Gastroesophageal sphincter (tissue), 4 donors: ENCODE measurements around the gene SNRPA1. TPM values are rescaled to one million over a fixed set of nuclear protein-coding genes. Genes with fewer than 3 reads are reported as not detected.

Experiments used
- ATAC-seq: fragments of 150-250 bp; one replicate; pipeline ENCODE4 v1.9.1; 2016; ENCODE audit warnings: mild to moderate bottlenecking, moderate library complexity
- H3K27ac ChIP-seq, 4 donors: fragments of 200-600 bp; sonication (generic) in 3 of 4; 1 replicate in 3 of 4; 2 replicates in 1 of 4; pipeline ENCODE4 v1.5.1; 2016 to 2019
- H3K27me3 ChIP-seq: fragments of 200-600 bp; sonication (generic); one replicate; pipeline ENCODE4 v1.5.1; 2019
- H3K36me3 ChIP-seq, 2 donors: fragments of 200-600 bp; sonication (generic); one replicate each; pipeline ENCODE4 v1.5.1; 2019; ENCODE audit warnings: control low read depth in 1 of 2
- H3K4me1 ChIP-seq, 3 donors: fragments of 200-600 bp; sonication (generic); 1 replicate in 2 of 3; 2 replicates in 1 of 3; pipeline ENCODE4 v1.5.1; 2016 to 2019; ENCODE audit warnings: control low read depth in 2 of 3
- H3K4me3 ChIP-seq, 2 donors: fragments of 200-600 bp; sonication (generic); one replicate each; pipeline ENCODE4 v1.5.1; 2019; ENCODE audit warnings: mild to moderate bottlenecking in 1 of 2, moderate library complexity in 1 of 2
- H3K9me3 ChIP-seq, 3 donors: fragments of 200-600 bp; sonication (generic); one replicate each; pipeline ENCODE4 v1.5.1; 2017 to 2019; ENCODE audit warnings: control low read depth in 2 of 3
- EP300 ChIP-seq: sonication (generic); formaldehyde crosslinking; IDR thresholded peaks from one replicate; pipeline ENCODE4 v1.6.1; 2017; ENCODE audit warnings: antibody characterized with exemption, mild to moderate bottlenecking
- POLR2A ChIP-seq, 2 donors: fragments of 450-650 bp; IDR thresholded peaks; one replicate each; pipeline ENCODE4 v1.6.1; 2017; ENCODE audit warnings: antibody characterized with exemption in 2 of 2, mild to moderate bottlenecking in 2 of 2, moderate library complexity in 1 of 2
- POLR2AphosphoS5 ChIP-seq: sonication (generic); formaldehyde crosslinking; IDR thresholded peaks from one replicate; pipeline ENCODE4 v1.6.1; 2017; ENCODE audit warnings: antibody characterized with exemption
- WGBS, 2 donors: methylation state at CpG; one replicate each; pipeline ENCODE4 v1.1.5; 2018; ENCODE audit warnings: low coverage in 1 of 2; 5-methylcytosine and 5-hydroxymethylcytosine counted together
- total RNA-seq, 4 donors: library from RNA; depleted of rRNA; stranded (reverse); fragments of >200 nt; gene quantifications; one replicate each; pipeline ENCODE4 v1.1.0, GENCODE V29; 2016
- TF ChIP-seq, protein P1 (sequence below), 4 experiments: fragments of 200-600 bp in 2 of 4; fragments of 450-650 bp in 2 of 4; sonication (generic) in 1 of 4; IDR thresholded peaks; one replicate each; pipeline ENCODE4 v1.5.1; 2017 to 2019; ENCODE audit warnings: antibody characterized with exemption in 4 of 4, mild to moderate bottlenecking in 2 of 4, moderate library complexity in 2 of 4

Gene SNRPA1
- total RNA-seq, 4 donors from 2014 or later, result 22.5 to 39.5 (median 27.7) TPM

DNA sequence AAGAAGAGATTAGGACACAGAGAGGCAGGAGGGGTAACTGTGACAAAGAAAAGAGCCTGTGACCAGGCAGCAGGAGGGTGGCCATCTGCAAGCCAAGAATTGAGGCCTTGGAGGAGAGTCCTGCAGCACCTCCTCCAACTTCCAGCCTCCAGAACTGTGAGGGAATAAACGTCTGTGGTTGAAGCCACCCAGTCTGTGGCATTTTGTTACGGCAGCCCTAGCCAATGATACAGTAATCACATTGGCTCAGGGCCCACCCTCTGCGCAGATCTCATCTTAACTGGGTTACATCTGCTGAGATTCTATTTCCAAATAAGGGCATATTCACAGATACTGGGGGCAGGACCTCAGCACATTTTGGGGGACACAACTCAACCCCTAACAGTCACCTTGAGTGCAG lies 29.0 kb downstream of the SNRPA1 start:
- peaks cover 0 to 25% of the 10 kb centered on the region in 2 donors for H3K36me3 ChIP-seq
- no peak for ATAC-seq
- no peaks in the 10 kb centered on the region for H3K27me3 ChIP-seq
- no peak overlapping the region for H3K4me3 ChIP-seq
- no peaks in the 10 kb centered on the region for H3K9me3 ChIP-seq
- H3K4me1 ChIP-seq, result peaks cover 0 to 23% (median 0%) of the 10 kb centered on the region in 3 donors
- 29 to 33% methylated on average over 1 to 3 of the region's 3 CpGs for WGBS, 2 donors
- no peak for TF ChIP-seq POLR2A (IDR thresholded peaks at IDR 0.05)
- TF ChIP-seq, protein P1, sequence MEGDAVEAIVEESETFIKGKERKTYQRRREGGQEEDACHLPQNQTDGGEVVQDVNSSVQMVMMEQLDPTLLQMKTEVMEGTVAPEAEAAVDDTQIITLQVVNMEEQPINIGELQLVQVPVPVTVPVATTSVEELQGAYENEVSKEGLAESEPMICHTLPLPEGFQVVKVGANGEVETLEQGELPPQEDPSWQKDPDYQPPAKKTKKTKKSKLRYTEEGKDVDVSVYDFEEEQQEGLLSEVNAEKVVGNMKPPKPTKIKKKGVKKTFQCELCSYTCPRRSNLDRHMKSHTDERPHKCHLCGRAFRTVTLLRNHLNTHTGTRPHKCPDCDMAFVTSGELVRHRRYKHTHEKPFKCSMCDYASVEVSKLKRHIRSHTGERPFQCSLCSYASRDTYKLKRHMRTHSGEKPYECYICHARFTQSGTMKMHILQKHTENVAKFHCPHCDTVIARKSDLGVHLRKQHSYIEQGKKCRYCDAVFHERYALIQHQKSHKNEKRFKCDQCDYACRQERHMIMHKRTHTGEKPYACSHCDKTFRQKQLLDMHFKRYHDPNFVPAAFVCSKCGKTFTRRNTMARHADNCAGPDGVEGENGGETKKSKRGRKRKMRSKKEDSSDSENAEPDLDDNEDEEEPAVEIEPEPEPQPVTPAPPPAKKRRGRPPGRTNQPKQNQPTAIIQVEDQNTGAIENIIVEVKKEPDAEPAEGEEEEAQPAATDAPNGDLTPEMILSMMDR (IDR thresholded peaks at IDR 0.05), result no peak
- no peak for TF ChIP-seq EP300
- TF ChIP-seq POLR2AphosphoS5, result no peak
- H3K27ac ChIP-seq, result peak overlapping the region in 2 of 4 donors; percentile 55 to 60

DNA sequence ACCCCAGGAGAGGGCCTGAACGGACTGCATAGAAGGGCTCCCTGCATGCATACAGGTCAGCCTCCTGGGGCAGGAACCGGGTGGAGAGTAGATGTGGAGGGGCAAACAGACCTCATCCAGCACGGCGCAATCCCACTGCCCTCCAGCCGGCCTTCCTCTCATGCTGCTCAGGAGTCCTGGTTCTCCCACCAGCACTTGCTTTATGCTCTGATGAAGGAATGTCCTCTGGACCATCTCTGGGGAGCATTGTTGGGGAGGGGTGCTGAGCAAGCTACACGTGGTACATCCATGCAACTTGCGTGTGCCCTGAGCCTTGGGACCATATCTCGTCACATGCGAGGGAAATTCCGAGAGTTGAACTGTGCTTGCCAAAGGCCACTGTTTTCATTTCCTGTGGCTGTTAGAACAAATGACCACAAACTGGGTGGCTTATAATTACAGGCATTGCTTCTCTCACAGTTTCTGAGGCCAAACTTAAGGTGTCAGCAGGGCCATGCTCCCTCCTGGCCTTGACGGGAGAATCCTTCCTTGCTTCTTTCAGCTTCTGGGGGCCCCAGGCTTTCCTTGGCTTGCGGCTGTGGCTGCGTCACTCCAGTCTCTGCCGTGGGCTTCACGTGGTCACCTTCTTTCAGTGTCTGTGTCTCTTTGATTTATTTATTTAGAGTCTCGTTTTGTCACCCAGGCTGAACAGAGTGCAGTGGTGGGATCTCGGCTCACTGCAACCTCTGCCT lies 30.0 kb downstream of the SNRPA1 start:
- H3K4me1 ChIP-seq, result peaks cover 0 to 23% (median 0%) of the 10 kb centered on the region in 3 donors
- peaks cover 0 to 15% of the 10 kb centered on the region in 2 donors for H3K36me3 ChIP-seq
- H3K4me3 ChIP-seq, result no peak overlapping the region
- no peaks in the 10 kb centered on the region for H3K9me3 ChIP-seq
- WGBS, 2 donors, result 72 to 91% methylated on average over 4 to 16 of the region's 17 CpGs
- H3K27ac ChIP-seq, result no peak overlapping the region
- no peak for ATAC-seq
- H3K27me3 ChIP-seq, result no peaks in the 10 kb centered on the region
- TF ChIP-seq POLR2AphosphoS5, result no peak
- no peak for TF ChIP-seq EP300

DNA sequence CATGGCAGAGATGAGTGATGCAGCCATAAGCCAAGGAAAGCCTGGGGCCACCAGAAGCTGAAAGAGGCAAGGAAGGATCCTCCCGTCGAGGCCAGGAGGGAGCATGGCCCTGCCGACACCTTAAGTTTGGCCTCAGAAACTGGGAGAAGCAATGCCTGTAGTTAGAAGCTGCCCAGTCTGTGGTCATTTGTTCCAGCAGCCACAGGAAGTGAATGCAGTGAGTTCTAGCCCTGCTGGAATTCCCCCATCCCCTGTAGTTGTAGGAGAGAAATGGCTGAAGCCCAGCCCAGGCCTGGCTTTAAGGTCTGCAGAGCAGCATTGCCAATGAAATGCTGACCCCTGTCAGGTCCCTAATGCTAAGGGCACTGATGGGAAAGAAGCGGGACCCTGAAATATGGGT lies 31.0 kb downstream of the SNRPA1 start:
- Histone ChIP-seq H3K27me3 (no peaks in the 10 kb centered on the region), H3K4me3 (no peak overlapping the region), H3K9me3 (no peaks in the 10 kb centered on the region), H3K36me3 (peaks cover 0 to 5% of the 10 kb centered on the region in 2 donors), H3K27ac (no peak overlapping the region), H3K4me1 (peaks cover 0 to 23% (median 0%) of the 10 kb centered on the region in 3 donors)
- TF ChIP-seq POLR2AphosphoS5, result no peak
- no peak for TF ChIP-seq POLR2A (IDR thresholded peaks at IDR 0.05)
- TF ChIP-seq, protein P1 (IDR thresholded peaks at IDR 0.05), result no peak
- no peak for ATAC-seq
- 50 to 87% methylated on average over 2 to 4 of the region's 4 CpGs for WGBS, 2 donors

DNA sequence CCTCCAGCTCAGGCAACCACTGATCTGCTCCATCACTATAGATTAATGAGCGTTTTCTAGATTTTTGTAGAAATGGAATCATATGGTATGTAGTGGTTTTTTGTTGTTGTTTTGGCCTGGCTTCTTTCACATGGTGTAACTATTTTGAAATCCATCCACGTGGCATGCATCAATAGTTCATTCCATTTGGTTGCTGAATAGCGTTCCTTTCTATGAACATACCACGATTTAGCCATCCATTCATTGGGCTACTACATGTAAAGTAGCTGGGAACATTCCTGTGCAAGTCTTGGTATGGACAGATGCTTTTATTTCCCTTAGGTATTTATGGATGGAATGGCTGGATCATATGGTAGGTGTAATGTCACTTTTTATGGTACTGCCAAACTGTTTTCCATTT lies 32.5 kb downstream of the SNRPA1 start:
- Histone ChIP-seq H3K4me1 (peaks cover 0 to 24% (median 0%) of the 10 kb centered on the region in 3 donors), H3K36me3 (no peaks in the 10 kb centered on the region)
- ATAC-seq, result no peak

DNA sequence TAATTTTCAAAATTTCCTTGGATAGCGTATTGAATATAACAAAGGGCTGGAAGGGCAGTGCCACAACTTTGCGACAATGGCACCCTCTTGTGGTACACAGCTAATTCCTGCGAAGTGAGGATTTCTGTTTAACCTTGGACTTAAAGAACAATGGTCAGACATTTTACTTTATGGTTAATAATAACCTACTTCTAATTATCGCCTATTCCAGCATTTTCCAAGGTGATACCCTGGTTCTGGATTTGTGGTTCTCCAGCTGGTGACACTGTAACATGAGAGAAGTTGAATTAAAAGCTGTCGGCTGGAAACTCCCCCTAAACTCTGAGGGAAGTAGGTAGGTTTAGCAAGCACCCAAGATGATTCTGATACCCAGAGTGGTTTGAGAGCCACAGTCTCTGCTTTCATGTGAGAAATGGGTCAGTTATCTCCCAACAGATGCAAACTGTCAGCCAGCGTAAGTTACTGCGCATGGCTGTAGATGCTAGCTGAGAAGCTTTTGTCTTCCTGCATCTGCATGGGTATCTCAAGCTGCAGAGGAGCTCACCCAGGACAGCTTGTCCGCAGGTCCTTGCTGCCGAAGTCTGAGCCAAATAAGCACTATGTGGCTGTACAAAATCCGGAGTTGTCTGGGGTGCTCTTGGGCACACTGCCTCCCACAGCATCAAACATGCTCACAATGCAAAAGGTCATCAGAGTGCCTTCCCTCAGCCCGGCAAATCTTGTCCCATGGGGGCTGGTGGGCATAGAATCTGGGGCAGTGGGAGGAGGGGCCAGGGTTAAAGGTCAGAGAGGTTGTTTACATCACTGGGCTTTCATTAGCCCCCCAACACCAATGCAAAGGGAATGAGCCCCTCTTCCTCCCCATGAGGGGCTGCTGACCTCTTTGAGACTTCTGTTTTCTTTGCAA lies 36.6 kb downstream of the SNRPA1 start:
- Histone ChIP-seq H3K4me1 (peaks cover 0 to 5% (median 0%) of the 10 kb centered on the region in 3 donors), H3K27ac (no peak overlapping the region), H3K36me3 (no peaks in the 10 kb centered on the region), H3K4me3 (no peak overlapping the region), H3K9me3 (no peaks in the 10 kb centered on the region), H3K27me3 (no peaks in the 10 kb centered on the region)
- 12 to 14% methylated on average over 5 to 9 of the region's 11 CpGs for WGBS, 2 donors
- ATAC-seq, result peak; percentile 45
- no peak for TF ChIP-seq POLR2A (IDR thresholded peaks at IDR 0.05)
- TF ChIP-seq, protein P1 (IDR thresholded peaks at IDR 0.05), result peak; percentile 80 to 86 (median 84)

More for the DNA sequence above, 32.5 kb downstream of the SNRPA1 start:
- 77 to 81% methylated on average over 3 to 4 of the region's 4 CpGs for WGBS, 2 donors
- no peak for TF ChIP-seq POLR2AphosphoS5
- TF ChIP-seq, protein P1 (IDR thresholded peaks at IDR 0.05), result no peak
- TF ChIP-seq EP300, result no peak
- TF ChIP-seq POLR2A (IDR thresholded peaks at IDR 0.05), result no peak
- H3K4me3 ChIP-seq, result no peak overlapping the region
- no peaks in the 10 kb centered on the region for H3K9me3 ChIP-seq
- no peak overlapping the region for H3K27ac ChIP-seq
- no peaks in the 10 kb centered on the region for H3K27me3 ChIP-seq
